Measurements from ENCODE around the gene SRSF3. TPM values are rescaled to one million over a fixed set of nuclear protein-coding genes. Genes with fewer than 3 reads are reported as not detected.
"Not testable (repeated sequence)": the region's sequence is repeated elsewhere in the genome, so short reads cannot be mapped to it uniquely, and the experiment has no call there.

The SRSF3 gene
- total RNA-seq, 1 donor from 2014 or later = 285 TPM

DNA sequence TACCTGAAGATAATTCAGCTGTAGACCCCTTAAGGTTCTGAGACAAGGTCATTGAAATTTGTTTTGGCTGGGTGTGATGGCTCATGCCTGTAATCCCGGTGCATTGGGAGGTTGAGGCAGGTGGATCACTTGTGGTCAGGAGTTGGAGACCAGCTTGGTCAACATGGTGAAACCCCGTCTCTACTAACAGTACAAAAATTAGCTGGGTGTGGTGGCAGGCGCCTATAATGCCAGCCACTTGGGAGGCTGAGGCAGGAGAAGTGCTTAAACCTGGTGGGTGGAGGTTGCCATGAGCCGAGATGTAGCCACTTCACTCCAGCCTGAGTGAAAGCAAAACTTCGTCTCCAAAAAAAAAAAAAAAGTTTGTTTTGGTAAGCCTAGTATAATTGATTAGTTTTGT, 11.0 kb downstream of the SRSF3 start:
- no peak for DNase-seq

- DNase-seq = no peak
These were observed 11.6 kb downstream of the SRSF3 start for GRCh38 chr6:36605560-36606391.

- not testable (repeated sequence) for DNase-seq
These were observed 13.1 kb downstream of the SRSF3 start for GRCh38 chr6:36607305-36607682.

DNA sequence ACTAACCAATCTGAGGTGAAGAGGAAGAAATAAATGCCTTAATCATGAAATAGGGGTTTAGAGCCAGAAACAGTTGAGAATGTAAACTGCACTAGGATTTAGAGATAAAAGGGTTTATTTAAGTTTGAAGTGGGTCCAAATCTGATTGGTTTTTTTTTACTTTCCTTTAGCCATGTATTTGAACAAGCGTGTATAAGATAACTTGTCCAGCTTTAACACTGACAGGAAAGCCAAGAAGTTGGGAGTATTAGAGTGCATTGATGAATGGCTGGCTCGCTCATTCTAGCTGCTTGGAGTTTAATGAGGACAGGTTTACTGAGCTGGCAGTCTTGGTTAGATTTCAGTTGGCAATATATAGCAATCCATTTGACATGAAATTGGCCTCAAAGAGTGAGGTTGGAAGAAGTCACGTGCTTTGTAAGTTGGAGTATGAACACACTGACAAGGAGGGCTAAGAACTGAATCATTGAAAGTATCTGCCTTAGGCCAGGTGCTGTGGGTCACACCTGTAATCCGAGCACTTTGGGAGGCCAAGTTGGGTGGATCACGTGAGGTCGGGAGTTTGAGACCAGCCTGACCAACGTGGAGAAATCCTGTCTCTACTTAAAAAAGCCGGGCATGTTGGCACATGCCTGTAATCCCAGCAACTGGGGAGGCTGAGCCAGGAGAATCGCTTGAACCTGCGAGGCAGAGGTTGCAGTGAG, 13.7 kb downstream of the SRSF3 start:
- no peak for DNase-seq

- DNase-seq = no peak
These were observed 14.8 kb downstream of the SRSF3 start for GRCh38 chr6:36608788-36609563.

- no peak for DNase-seq
These were observed 15.4 kb downstream of the SRSF3 start for GRCh38 chr6:36609582-36609981.

GRCh38 chr6:36610041-36610955, 16.1 kb downstream of the SRSF3 start:
- DNase-seq = no peak

DNA sequence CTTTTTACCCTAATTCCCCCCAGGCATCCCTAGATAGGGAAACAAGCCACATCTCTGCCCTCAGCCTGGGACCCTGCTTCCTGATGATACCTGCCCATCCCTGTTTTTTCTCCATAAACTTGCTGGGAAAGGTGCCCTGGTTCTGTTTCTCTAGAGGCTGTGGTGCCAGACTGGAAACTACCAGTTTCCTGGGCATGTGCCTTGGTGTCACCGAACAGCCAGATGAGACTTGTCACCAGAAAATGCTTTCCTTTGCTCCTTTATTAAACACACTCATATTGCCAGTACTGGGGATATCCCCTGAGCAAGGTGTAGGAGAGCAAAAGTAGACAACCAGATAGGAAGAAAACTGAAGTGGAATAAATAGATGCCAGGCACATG, 16.8 kb downstream of the SRSF3 start:
- no peak for DNase-seq

DNA sequence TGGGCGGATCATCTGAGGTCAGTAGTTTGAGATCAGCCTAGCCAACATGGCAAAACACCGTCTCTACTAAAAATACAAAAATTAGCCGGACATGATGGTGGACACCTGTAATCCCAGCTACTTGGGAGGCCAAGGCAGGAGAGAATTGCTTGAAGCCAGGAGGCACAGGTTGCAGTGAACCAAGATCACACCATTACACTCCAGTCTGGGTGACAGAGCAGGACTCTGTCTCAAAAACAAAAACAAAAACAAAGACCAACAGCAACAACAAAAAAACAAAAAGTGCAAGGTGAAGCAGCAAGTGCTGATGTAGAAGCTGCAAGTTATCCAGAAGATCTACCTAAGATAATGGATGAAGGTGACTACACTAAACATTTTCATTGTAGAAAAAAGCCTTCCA, 17.5 kb downstream of the SRSF3 start:
- not testable (repeated sequence) for DNase-seq

DNA sequence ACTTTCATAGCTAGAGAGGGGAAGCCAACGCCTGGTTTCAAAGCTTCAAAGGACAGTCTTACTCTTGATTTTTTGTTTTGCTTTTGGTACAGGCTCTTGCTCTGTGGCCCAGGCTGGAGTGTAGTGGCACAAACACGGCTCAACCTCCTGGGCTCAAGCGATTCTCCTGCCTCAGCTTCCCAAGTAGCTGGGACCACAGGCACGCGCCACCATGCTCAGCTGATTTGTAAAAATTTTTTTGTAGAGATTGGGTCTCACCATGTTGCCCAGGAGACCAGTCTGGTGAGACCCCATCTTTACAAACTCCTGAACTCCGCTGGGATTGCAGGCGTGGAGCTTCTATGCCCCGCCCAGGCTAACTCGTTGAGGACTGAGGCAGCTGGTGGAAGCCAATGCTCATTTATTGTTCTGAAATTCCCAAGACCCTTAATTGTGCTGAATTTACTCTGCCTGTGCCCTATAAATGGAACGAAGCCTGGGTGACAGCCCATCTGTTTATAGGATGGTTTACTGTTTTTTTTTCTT, 18.0 kb downstream of the SRSF3 start:
- DNase-seq = no peak

GRCh38 chr6:36613200-36613995, 19.2 kb downstream of the SRSF3 start:
- no peak for DNase-seq

DNA sequence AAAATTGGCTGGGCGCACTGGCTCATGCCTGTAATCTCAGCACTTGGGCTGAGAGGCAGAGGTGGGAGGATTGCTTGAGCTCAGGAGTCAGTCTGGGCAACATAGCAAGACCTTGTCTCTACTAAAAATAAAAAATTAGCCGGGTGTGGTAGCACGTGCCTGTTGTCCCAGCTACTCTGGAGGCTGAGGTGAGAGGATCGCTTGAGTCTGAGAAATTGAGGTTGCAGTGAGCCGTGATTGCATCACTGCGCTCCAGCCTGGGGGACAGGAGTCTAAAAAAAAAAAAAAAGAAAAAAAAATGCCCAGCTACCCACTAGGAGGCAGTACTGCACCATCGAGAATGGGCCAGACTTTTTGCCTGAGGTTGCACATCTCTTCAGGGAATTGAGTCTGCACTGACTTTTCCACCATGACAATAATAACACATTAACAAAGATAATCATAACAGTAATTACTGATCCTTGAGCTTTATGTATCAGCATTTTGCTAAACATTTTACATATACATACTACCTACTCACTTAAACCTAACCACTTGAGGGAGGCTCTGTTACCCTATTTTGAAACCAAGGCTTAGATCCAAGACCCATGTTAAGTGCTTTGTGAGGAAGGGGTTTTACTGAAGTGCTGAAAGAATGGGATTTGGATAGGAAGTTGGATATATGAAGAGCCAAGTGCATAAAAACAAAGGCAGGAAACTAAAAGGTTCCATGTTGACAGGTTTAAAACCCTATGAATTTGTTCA, 21.0 kb downstream of the SRSF3 start:
- peak; percentile 69 for DNase-seq

- peak; percentile 74 for DNase-seq
These were observed 22.8 kb downstream of the SRSF3 start for GRCh38 chr6:36616893-36617521.

DNA sequence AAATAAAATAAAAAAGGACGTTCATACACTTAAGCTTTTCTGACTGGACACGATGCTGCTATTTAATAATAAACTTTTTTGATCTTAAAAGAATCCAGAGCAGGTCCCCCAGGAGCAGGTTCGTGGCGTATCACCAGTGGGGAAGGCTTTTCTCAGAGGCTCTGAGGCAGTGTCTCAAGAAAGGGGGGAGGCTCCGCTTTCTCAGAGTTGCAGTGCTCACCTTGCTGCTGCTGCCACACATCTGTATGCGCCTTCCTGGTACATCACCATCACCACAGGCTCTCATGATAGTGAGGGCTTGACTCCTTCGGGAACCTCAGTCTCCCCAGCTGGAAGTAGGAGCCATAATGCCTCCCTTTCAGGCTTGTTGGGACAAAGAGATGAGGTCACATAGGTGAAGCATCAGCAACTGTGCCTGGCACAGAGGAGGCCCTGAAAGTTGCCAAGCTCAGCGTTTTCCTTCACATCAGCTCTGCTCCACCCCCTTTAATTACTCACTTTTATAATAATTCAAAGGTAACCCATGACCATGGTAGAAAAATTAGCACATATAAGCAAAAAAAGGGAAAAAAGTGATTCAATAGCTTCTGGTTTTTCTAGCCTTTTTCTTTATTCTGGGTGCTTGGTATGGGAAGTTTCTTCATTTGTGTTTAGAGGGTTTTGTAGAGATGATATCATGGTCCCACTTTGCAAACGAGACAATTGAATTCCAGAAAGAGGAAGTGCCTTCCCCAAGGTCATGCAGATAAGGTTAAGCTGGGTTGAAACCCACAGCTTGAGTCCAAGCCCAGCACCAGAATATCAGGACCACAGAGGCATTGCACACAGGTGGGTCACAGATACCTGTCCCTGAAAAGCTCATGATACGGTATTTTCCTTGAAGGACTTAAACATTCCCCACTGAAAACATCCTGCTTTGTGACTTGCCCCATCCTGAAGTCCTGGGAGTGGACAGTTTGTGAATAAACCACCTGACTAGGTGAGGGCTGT, 24.5 kb downstream of the SRSF3 start:
- no peak for DNase-seq

DNA sequence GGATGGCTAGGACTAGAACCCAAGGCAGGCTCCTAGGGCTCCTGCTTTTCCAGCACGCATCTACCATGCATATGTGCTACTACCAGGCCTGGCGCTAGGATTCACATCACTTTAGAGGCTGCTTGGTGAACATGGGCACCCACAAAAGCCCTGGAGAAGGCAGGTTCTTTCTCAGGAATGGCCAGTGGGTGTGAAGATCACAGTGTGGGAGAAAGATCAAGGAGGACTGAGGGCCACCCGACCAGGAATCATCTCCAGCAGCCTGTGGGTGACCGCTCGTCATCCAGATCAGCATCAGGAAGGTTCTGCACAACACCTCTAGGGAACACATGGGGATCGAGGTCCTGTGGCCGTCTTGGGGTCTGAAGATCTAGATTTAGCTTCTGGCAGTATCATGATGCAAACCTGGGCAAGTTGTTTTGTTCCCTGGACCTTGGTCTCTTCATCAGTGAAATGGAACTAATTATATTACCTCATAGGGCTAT, 27.3 kb downstream of the SRSF3 start:
- no peak for DNase-seq

DNA sequence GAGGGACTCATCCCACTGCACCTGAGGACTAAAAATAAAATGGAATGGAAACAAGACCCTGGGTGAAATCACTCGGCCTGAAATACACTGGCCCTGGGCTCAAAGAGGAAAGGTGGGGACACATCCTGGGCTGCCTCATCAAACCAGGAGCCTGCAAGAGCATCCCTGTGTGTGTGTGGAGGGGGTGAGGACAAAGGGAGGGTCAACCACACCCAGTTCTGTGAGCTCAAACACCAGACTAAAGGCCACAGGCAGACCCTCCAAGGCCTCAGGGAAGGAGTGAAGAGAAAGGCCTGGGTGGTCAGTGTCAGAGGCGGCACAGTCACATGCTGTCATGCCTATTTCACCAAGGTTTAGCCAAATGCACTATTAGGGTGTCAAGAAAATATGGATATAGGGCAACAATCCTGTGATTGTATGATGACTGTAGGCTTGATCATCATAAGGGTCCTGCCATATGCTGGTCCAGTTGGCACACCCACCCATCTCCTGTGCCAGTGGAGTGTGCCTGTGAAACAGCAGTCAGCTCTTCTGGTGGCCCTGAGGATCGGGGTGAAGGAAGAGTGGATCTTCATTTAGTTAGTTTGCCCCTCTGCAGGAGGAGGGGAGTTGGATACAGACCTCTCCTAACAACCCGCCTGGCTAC, 28.9 kb downstream of the SRSF3 start:
- DNase-seq = no peak

All from tongue (tissue), 2 donors.